Kidney glomerular epithelial cell (primary cell): ENCODE measurements around the gene CDK5RAP2.
"Not testable (repeated sequence)": the region's sequence is repeated elsewhere in the genome, so short reads cannot be mapped to it uniquely, and the experiment has no call there.

Source experiments
- DNase-seq: peaks from one replicate; lab custom pipeline; 2025; lab: John Stamatoyannopoulos, UW

The CDK5RAP2 gene

GRCh38 chr9:120464887-120465421 is 115.0 kb downstream of the CDK5RAP2 start:
- no peak for DNase-seq

- no peak for DNase-seq
Observed at GRCh38 chr9:120464176-120464886, 115.6 kb downstream of the CDK5RAP2 start.

- no peak for DNase-seq
Observed at GRCh38 chr9:120463765-120464164, 116.2 kb downstream of the CDK5RAP2 start.

GRCh38 chr9:120461677-120462076 is 118.3 kb downstream of the CDK5RAP2 start:
- DNase-seq = not testable (repeated sequence)

GRCh38 chr9:120456218-120456617 is 123.7 kb downstream of the CDK5RAP2 start:
- no peak for DNase-seq

- DNase-seq = no peak
Observed at GRCh38 chr9:120454467-120454866, 125.5 kb downstream of the CDK5RAP2 start.

- no peak for DNase-seq
Observed at GRCh38 chr9:120453792-120454191, 126.2 kb downstream of the CDK5RAP2 start.

GRCh38 chr9:120452631-120453030 is 127.3 kb downstream of the CDK5RAP2 start:
- DNase-seq = no peak

- DNase-seq = no peak
Observed at GRCh38 chr9:120450916-120451315, 129.1 kb downstream of the CDK5RAP2 start.

GRCh38 chr9:120449566-120449965 is 130.4 kb downstream of the CDK5RAP2 start:
- DNase-seq = no peak

GRCh38 chr9:120447959-120448500 is 131.9 kb downstream of the CDK5RAP2 start:
- no peak for DNase-seq

GRCh38 chr9:120446671-120447070 is 133.3 kb downstream of the CDK5RAP2 start:
- no peak for DNase-seq

GRCh38 chr9:120443976-120444375 is 136.0 kb downstream of the CDK5RAP2 start:
- DNase-seq = no peak

- DNase-seq = peak; percentile 76
Observed at GRCh38 chr9:120443489-120443888, 136.5 kb downstream of the CDK5RAP2 start.

- no peak for DNase-seq
Observed at GRCh38 chr9:120442308-120442995, 137.5 kb downstream of the CDK5RAP2 start.

GRCh38 chr9:120441426-120442307 is 138.3 kb downstream of the CDK5RAP2 start:
- peak; percentile 88 for DNase-seq

- no peak for DNase-seq
Observed at GRCh38 chr9:120440791-120441190, 139.2 kb downstream of the CDK5RAP2 start.

- DNase-seq = no peak
Observed at GRCh38 chr9:120439926-120440325, 140.0 kb downstream of the CDK5RAP2 start.

- DNase-seq = no peak
Observed at GRCh38 chr9:120438836-120439546, 141.0 kb downstream of the CDK5RAP2 start.

GRCh38 chr9:120438111-120438510 is 141.9 kb downstream of the CDK5RAP2 start:
- DNase-seq = no peak

GRCh38 chr9:120436983-120437475 is 142.9 kb downstream of the CDK5RAP2 start:
- no peak for DNase-seq
